Ramos (cell line): ENCODE data around the gene ICAM4.

Experiments used
- in situ Hi-C: fragments of 300-500 bp; cut with MboI; formaldehyde crosslinking; loops from one replicate; pipeline ENCODE4 v1.14.3; 2022; ENCODE audit warnings: low sequenced_read_pairs; ENCODE audit not compliant: unreplicated experiment

ICAM4 gene

GRCh38 chr19:10316229-10317044 lies 29.7 kb downstream of the ICAM4 start:
- in situ Hi-C loops: no loop called here

GRCh38 chr19:10317045-10317856 lies 30.5 kb downstream of the ICAM4 start:
- in situ Hi-C loops: no loop called here

GRCh38 chr19:10317857-10318462 lies 31.2 kb downstream of the ICAM4 start:
- in situ Hi-C loops: no loop called here

GRCh38 chr19:10318807-10319682 lies 32.3 kb downstream of the ICAM4 start:
- in situ Hi-C loops: no loop called here

- in situ Hi-C loops: no loop called here
Measured at GRCh38 chr19:10320602-10321416, 34.1 kb downstream of the ICAM4 start.

- in situ Hi-C loops: no loop called here
Measured at GRCh38 chr19:10321417-10321797, 34.7 kb downstream of the ICAM4 start.

- in situ Hi-C loops: no loop called here
Measured at GRCh38 chr19:10321874-10322835, 35.4 kb downstream of the ICAM4 start.

GRCh38 chr19:10325732-10326131 lies 39.0 kb downstream of the ICAM4 start:
- in situ Hi-C loops: no loop called here

GRCh38 chr19:10327793-10328192 lies 41.0 kb downstream of the ICAM4 start:
- in situ Hi-C loops: no loop called here

- in situ Hi-C loops: no loop called here
Measured at GRCh38 chr19:10328558-10329429, 42.0 kb downstream of the ICAM4 start.

GRCh38 chr19:10329555-10329954 lies 42.8 kb downstream of the ICAM4 start:
- in situ Hi-C loops: no loop called here

- in situ Hi-C loops: no loop called here
Measured at GRCh38 chr19:10332158-10332964, 45.6 kb downstream of the ICAM4 start.

GRCh38 chr19:10332965-10333757 lies 46.4 kb downstream of the ICAM4 start, which contains the start of gene RAVER1:
Gene RAVER1 (minus strand): TSS chr19:10333529. CDS start chr19:10333507, 22 bp downstream.
- in situ Hi-C loops: no loop called here

- in situ Hi-C loops: no loop called here
Measured at GRCh38 chr19:10333758-10334587, 47.2 kb downstream of the ICAM4 start.
